ENCODE results near the gene CKAP4. TPM values are rescaled to one million over a fixed set of nuclear protein-coding genes. Genes with fewer than 3 reads are reported as not detected.
A peak's percentile ranks its signal among the peaks of the same experiment; 100 is the strongest.

The CKAP4 gene
- total and polyA plus RNA-seq, 8 donors, result 13.7 to 98.7 (median 39.1) TPM

GRCh38 chr12:106224355-106224706 lies 23.5 kb downstream of the CKAP4 start:
- WGBS, 5 donors, result 21 to 39% (median 31%) methylated on average over 4 of the region's 4 CpGs
- TF ChIP-seq POLR2AphosphoS5 (IDR thresholded peaks at IDR 0.05) (no peak), CTCF (IDR thresholded peaks at IDR 0.05) (peak in 1 of 7 experiments; percentile 38)
- Histone ChIP-seq H3K36me3 (no peaks in the 10 kb centered on the region), H3K27ac (no peak overlapping the region), H3K9me3 (no peaks in the 10 kb centered on the region), H3K4me1 (peaks cover 0 to 22% (median 15%) of the 10 kb centered on the region in 4 donors), H3K4me3 (no peak overlapping the region), H3K27me3 (no peaks in the 10 kb centered on the region)
- no peak for DNase-seq
- intact Hi-C loops (cut with DNase I; ENCODE audit: low total_unique reads), result loop anchor here (5.0 kb wide), 1 partner anchor 802 kb away; no protein-coding TSS in a partner anchor

- intact Hi-C loops (cut with DNase I; ENCODE audit: low total_unique reads), result loop anchor here (5.0 kb wide), 1 partner anchor 801 kb away; no protein-coding TSS in a partner anchor
- no peak overlapping the region for H3K4me3 ChIP-seq
- TF ChIP-seq CTCF (IDR thresholded peaks at IDR 0.05) (peak in 5 of 7 experiments; percentile 90 to 94 (median 92)), POLR2A (IDR thresholded peaks at IDR 0.05) (no peak)
- 35 to 50% (median 44%) methylated on average over 9 of the region's 9 CpGs for WGBS, 5 donors
- DNase-seq, result peak; percentile 76 to 85
- peaks cover 0 to 22% (median 15%) of the 10 kb centered on the region in 4 donors for H3K4me1 ChIP-seq
- no peak overlapping the region for H3K27ac ChIP-seq
- peaks cover 0 to 4% (median 2%) of the 10 kb centered on the region in 4 donors for H3K9me3 ChIP-seq
- no peaks in the 10 kb centered on the region for H3K27me3 ChIP-seq
- no peaks in the 10 kb centered on the region for H3K36me3 ChIP-seq
These were observed 24.1 kb downstream of the CKAP4 start for GRCh38 chr12:106223485-106224354.

GRCh38 chr12:106220536-106220935 lies 27.3 kb downstream of the CKAP4 start:
- Histone ChIP-seq H3K4me3 (no peak overlapping the region), H3K36me3 (no peaks in the 10 kb centered on the region), H3K27ac (no peak overlapping the region), H3K4me1 (peaks cover 0 to 12% (median 5%) of the 10 kb centered on the region in 4 donors), H3K9me3 (peaks cover 8 to 22% (median 21%) of the 10 kb centered on the region in 4 donors), H3K27me3 (no peaks in the 10 kb centered on the region)
- TF ChIP-seq EP300 (IDR thresholded peaks at IDR 0.05) (no peak), POLR2AphosphoS5 (IDR thresholded peaks at IDR 0.05) (no peak), POLR2A (IDR thresholded peaks at IDR 0.05) (no peak), CTCF (IDR thresholded peaks at IDR 0.05) (no peak)
- no peak for DNase-seq
- intact Hi-C loops (cut with DNase I; ENCODE audit: low total_unique reads), result loop anchor here (5.0 kb wide), 1 partner anchor 798 kb away; no protein-coding TSS in a partner anchor
- WGBS, 5 donors, result 73 to 84% (median 77%) methylated on average over 7 of the region's 7 CpGs

GRCh38 chr12:106219043-106219442 lies 28.8 kb downstream of the CKAP4 start:
- peaks cover 8 to 22% (median 21%) of the 10 kb centered on the region in 4 donors for H3K9me3 ChIP-seq
- no peak overlapping the region for H3K4me3 ChIP-seq
- H3K4me1 ChIP-seq, result peaks cover 0 to 8% (median 3%) of the 10 kb centered on the region in 4 donors
- intact Hi-C loops (cut with DNase I; ENCODE audit: low total_unique reads), result no loop called here
- TF ChIP-seq EP300 (IDR thresholded peaks at IDR 0.05), result no peak
- TF ChIP-seq POLR2A (IDR thresholded peaks at IDR 0.05), result no peak
- no peak for TF ChIP-seq CTCF (IDR thresholded peaks at IDR 0.05)
- TF ChIP-seq POLR2AphosphoS5 (IDR thresholded peaks at IDR 0.05), result no peak
- no peak for DNase-seq
- H3K27me3 ChIP-seq, result peaks cover 0 to 7% (median 0%) of the 10 kb centered on the region in 3 donors
- H3K27ac ChIP-seq, result no peak overlapping the region
- no peaks in the 10 kb centered on the region for H3K36me3 ChIP-seq
- 88 to 100% (median 97%) methylated on average over 1 of the region's 1 CpG for WGBS, 5 donors

Data from stomach (tissue), 9 donors.